ENCODE data around the gene TVP23A.
"Not testable (repeated sequence)": the region's sequence is repeated elsewhere in the genome, so short reads cannot be mapped to it uniquely, and the experiment has no call there.

Gene TVP23A

DNA sequence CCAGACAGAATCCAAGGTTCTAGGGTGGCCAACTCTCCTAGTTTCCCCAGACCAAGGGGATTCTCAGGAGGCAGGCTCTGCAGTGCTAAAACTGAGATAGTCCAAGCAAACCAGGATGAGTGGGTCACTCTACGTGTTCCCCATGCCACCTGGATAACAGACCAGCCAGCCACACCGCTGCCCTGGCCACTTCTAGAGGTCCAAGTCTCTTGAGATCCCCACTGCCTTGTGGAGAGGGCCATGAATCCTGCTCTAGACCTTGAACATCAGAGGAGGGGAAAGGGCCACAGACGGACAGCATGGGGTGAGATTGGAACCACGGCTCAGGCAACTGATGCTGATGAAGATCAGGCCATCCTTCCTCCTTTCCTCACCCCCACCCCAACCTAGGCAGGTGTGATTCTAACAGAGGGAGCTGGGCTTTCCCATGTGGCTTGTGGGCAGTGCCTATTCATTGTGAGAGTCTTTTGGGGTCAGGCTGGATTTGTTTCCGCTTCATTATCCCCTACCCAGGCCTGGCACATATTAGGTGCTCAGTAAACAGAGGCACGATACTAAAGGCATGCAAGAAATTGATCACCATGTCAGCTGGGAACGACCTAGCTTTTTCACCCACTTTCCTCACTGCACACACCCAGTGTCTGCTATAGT lies 16.8 kb upstream of the TVP23A start:
- DNase-seq: no peak

GRCh38 chr16:10834766-10835165 lies 16.2 kb upstream of the TVP23A start:
- no peak for DNase-seq

- DNase-seq: no peak
Observed at GRCh38 chr16:10834130-10834529, 15.5 kb upstream of the TVP23A start.

GRCh38 chr16:10833271-10833670 lies 14.7 kb upstream of the TVP23A start:
- no peak for DNase-seq

GRCh38 chr16:10831894-10832886 lies 13.6 kb upstream of the TVP23A start:
- DNase-seq: no peak

GRCh38 chr16:10830240-10830639 lies 11.6 kb upstream of the TVP23A start:
- DNase-seq: not testable (repeated sequence)

DNA sequence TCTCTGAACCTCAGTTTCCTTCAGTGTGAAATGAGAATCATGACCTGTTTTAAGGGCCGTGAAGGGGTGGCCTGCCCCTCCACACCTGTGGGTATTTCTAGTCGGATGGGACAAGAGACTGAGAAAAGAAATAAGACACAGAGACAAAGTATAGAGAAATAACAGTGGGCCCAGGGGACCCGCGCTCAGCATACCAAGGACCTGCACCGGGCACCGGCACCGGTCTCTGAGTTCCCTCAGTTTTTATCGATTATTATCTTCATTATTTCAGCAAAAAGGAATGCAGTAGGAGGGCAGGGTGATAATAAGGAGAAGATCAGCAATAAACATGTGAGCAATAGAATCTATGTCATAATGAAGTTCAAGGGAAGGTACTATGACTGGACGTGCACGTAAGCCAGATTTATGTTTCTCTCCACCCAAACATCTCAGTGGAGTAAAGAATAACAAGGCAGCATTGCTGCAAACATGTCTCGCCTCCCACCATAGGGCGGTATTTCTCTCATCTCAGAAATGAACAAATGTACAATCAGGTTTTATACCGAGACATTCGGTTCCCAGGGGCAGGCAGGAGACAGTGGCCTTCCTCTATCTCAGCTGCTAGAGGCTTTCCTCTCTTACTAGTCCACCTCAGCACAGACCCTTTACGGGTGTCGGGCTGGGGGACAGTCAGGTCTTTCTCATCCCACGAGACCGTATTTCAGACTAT lies 10.9 kb upstream of the TVP23A start:
- DNase-seq: not testable (repeated sequence)

GRCh38 chr16:10828851-10829366 lies 10.3 kb upstream of the TVP23A start:
- DNase-seq: peak; percentile 71

- peak; percentile 68 for DNase-seq
Observed at GRCh38 chr16:10827691-10828341, 9.2 kb upstream of the TVP23A start.

GRCh38 chr16:10824111-10824893 lies 5.7 kb upstream of the TVP23A start:
- no peak for DNase-seq

GRCh38 chr16:10822702-10823101 lies 4.1 kb upstream of the TVP23A start:
- no peak for DNase-seq

DNA sequence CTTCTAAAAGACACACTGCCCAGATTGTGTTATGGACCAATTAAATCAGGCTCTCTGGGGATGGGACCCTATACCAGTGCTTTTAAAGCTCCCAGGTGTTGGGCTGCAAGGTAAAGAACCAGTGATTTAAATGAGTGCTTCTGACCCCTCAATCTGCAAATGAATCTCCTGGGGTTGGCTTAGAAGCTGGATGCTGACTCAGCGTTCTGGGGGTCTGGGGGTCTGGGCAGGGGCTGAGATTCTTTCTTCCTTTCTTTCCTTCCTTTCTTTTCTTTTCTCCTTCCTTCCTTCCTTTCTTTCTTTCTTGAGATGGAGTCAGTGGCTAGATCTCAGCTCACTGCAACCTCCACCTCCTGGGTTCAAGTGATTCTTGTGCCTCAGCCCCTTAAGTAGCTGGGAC lies 2.0 kb upstream of the TVP23A start:
- no peak for DNase-seq

GRCh38 chr16:10817514-10817913 lies 1.1 kb downstream of the TVP23A start:
- DNase-seq: no peak

DNA sequence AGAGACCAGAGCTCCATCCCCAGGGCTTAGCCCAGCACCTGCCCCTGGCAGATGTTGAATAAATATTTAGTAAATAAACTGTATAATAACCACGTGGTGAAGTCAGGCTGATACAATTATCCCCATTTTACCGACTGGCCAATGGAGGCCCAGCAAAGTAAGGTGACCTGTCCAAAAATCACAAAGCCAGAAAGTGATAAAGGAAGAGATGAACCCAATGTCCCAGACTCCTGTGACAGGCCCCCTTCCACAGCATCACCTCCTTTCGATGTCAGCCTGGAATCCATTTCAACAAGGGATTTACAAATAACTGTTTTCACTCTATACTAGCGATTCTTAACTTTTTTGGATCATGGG lies 5.5 kb downstream of the TVP23A start:
- DNase-seq: no peak

DNA sequence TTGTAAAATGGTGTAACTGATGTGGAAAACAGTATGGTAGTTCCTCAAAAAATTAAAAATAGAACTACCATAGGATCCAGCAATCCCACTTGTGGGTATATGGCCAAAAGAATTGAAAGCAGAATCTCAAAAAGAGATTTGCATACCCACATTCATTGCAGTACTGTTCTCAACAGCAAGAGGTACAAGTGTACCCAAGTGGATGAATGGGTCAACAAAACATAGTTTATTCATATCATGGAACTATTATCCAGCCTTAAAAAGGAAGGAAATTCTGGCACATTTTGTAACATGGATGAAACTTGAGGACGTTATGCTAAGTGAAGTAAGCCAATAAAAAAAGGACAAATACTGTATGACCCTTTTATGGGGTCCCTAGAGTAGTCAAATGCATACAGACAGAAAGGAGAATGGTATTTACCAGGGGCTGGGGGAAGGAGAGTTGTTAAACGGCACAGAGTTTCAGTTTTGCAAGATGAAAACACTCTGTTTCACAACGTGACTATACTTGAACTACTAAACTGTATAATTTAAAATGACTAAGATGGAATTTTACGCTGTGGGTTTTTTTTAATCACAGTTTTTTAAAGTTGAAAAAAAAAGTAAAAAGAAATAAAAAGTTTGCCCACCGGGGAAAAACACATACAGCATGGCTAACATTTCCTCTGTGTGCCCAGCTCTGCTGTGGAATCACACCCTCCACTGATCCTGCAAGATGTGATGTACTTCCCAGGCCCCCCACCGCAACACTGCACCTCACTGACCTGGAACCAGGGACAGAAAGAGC lies 6.1 kb downstream of the TVP23A start:
- no peak for DNase-seq

GRCh38 chr16:10809706-10810105 lies 8.9 kb downstream of the TVP23A start:
- DNase-seq: no peak

DNA sequence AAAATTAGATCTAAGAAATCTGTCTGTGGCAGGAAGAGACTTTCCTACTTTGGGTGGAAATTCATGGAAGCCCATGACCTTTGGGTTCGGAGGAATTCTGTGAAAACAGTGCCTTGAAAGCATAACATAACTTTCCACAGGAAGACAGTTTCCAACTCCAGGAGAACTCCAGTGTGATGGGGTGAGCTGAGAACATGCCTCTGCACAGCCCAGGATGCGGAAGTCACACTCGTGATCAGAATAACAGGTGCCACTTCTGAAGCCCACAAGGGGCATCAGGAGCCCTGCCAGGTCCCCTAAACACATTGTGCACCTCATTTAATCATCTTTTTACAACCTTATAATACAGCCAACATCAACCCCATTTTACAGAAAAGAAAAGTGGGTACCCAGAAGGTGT lies 9.7 kb downstream of the TVP23A start:
- DNase-seq: no peak

DNA sequence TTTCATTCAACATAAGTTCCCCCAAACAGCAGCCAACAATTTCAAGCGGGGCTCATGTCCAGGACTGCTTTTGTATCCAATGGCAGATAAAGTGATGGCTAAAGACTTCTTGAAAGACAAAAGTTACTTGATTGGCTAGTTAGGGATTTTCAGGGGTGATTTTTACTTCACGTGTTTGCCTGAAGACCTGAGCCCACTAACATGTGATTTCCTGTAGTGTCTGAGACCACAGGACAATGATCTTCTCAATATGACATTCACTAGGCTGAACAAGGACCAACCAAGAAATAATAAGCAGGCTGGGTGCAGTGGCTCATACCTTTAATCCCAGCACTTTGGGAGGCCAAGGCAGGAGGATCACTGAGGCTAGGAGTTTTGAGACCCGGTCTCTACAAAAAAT lies 10.4 kb downstream of the TVP23A start:
- DNase-seq: no peak

DNA sequence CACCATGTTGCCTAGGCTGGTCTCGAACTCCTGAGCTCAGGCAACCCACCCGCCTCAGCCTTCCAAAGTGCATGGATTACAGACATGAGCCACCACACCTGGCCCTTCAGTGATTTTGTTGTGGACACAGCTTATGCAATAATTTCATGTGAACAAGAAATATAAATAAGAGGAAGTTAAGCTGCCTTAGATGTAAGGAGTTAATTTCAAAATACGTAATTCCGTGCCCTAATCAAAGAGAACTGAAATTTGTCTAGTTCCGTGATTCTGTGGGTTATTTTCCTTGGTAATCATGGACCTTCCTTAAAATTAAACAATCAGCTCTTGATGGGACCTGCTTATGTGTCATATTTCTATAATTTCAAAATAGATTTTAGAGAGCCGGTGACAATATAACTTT lies 11.9 kb downstream of the TVP23A start:
- no peak for DNase-seq

DNA sequence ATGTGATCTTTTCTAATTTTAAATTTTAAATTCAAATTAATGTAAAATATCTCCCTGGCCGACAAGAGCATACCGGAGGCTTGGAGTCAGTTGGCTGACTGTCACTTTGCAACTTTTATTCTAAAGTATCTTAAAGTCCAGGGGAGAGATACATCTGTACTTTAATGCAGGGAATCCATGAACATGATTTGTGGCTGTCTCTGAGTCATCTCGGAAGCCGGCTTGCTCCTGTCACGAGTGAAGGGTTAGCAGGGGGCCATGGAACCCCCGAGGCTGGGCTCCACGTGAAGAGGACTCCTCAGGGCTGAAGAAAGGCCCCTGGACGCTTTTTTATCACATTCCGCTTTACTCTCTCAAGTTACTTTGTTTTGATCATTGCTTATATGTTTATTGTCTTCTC lies 13.3 kb downstream of the TVP23A start:
- no peak for DNase-seq

DNA sequence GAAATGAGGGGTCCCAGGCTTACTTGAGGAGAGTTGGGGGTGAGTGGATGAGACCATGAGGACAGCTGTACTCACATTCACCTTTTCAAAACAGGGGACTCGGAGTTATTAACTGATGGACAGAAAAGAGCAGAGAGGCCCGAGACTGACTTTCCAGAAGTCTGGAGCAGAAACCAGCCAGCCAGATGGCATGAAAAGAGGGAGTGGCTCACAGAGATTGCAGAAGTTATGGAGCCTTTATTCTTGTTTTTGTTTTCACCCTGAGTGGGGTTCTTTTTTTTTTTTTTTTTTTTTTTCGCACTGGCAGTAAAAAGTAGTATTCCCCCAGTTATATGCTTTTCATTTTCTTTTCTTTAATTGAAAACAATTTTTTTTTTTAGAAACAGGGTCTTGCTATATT lies 18.9 kb downstream of the TVP23A start:
- no peak for DNase-seq
